Stimulated activated CD4-positive, alpha-beta T cell treated with anti-CD3 and anti-CD28 coated beads, Interleukin-12 subunit alpha, Interleukin-12 subunit beta, amount 100 ng/mL, for 48 hours (primary cell): ENCODE measurements around the gene RNF208.

ENCODE experiments used
- DNase-seq, 3 donors: peaks; one replicate each; pipeline ENCODE4 v3.0.0-alpha.2; 2020; ENCODE audit warnings: low read depth in 2 of 3, low spot score in 1 of 3

RNF208 gene

GRCh38 chr9:137215196-137215986 lies 6.6 kb downstream of the RNF208 start:
- no peak for DNase-seq

- no peak for DNase-seq
These were observed 7.4 kb downstream of the RNF208 start for GRCh38 chr9:137214620-137215019.

- DNase-seq = no peak
These were observed 8.6 kb downstream of the RNF208 start for GRCh38 chr9:137213160-137214060.

DNA sequence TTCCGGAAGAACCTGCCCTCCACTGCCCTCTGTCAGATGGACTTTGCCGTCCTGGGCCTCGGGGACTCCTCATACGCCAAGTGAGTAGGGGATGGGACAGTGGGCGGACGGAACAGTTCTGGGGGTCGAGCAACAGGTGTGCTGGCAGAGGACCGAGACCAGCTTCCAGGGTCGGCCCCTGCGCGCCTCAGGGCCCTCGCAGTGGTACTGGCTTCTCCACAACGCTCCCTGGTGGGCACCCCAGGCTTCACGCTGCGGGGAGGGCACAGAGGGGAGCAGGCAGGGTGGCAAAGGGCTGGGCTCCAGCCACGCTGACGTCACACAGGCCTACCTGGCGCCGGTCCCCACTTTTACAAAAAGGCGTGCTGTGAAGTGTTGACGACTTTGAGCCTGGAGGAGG lies 9.5 kb downstream of the RNF208 start:
- no peak for DNase-seq

DNA sequence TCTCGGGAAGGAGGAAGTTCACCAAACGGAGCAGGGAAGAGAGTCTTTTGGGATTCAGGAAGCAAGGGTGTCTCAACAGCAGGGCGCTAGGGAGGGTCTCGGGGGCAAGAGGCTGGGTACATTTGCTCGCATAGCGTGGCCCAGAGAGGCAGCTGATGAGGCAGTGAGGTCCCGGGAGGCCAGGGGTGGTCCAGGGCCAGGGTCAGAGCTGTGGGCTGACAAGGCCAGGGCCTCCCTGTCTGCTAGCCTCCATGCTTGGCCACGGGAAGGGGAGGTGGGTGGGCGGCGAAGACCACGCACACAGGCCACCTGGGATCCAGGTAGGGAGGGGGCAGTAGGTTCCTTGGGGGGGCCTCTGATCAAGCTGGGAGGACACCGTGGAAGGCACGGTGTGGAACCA lies 10.5 kb downstream of the RNF208 start:
- DNase-seq = no peak

DNA sequence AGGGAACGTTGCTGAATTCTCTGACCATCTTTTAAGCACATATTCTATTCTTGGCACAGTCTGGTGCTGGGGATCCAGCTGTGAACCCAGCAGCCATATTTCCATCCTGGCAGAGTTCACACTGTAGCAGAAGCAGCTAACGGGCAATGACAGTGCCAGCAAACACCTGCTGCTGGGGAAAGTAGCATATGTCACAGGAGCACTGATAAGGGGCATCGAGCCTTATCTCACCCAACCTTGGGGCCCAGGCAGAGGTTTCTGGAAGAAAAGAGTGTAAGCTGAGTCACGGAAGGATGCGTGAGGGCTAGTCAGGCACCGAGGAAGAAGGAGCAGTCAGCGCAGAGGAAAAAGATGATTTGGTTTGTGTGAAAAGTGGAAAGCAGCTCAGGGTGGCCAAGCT lies 15.4 kb downstream of the RNF208 start:
- DNase-seq = no peak

GRCh38 chr9:137205126-137206069 lies 16.6 kb downstream of the RNF208 start, which contains the start of the genes NDOR1 and TMEM203:
Gene NDOR1, plus strand, starts transcription at chr9:137205700. Its CDS starts 78 bp downstream, at chr9:137205778.
Gene TMEM203, minus strand, starts transcription at chr9:137205648. Its CDS starts 234 bp downstream, at chr9:137205414.
- DNase-seq = peak; percentile 88 to 94 (median 94)

- DNase-seq = no peak
These were observed 17.3 kb downstream of the RNF208 start for GRCh38 chr9:137204731-137205125.

DNA sequence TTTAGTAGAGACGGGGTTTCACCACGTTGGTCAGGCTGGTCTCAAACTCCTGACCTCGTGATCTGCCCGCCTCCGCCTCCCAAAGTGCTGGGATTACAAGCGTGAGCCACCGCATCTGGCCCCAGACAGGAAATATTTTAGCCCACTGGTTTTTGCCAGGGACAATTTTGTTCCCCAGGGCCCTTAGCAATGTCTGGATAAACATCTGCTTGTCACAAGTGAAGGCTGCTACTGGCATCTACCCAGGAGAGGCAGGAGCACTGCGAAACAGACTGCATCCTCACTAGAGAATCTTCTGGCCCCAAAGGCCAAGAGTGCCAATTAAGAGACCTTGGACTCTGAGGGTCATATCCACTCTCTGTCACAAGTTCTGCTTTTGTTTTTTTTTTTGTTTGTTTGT lies 19.1 kb downstream of the RNF208 start:
- DNase-seq = no peak

- no peak for DNase-seq
These were observed 20.7 kb downstream of the RNF208 start for GRCh38 chr9:137201205-137201868.

GRCh38 chr9:137200311-137201204 lies 21.5 kb downstream of the RNF208 start, which contains the start of gene TPRN:
Gene TPRN, minus strand, starts transcription at chr9:137200741. Its CDS starts 30 bp downstream, at chr9:137200711.
- DNase-seq = peak; percentile 96 to 99 (median 96)

- DNase-seq = no peak
These were observed 22.5 kb downstream of the RNF208 start for GRCh38 chr9:137199411-137200121.

DNA sequence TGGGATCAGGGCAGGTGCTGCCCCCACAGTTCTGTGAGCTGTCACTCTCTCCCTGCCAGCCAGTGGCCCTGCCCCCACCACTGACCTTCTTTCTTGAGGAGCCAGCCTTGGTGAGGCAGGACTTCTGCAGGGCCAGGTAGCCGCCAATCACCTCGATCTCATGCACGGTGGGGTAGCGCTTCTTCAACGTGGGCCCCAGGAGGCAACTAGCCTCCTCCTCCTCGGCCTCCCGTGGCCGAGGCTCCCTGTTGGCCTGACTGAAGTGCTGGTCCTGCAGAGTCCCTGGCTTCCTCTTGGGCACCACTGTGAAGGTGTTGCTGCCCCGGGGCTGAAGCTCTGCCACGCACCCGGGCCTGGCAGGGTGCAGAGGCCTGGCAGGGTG lies 23.1 kb downstream of the RNF208 start:
- DNase-seq = no peak

- no peak for DNase-seq
These were observed 23.8 kb downstream of the RNF208 start for GRCh38 chr9:137198051-137198901.

DNA sequence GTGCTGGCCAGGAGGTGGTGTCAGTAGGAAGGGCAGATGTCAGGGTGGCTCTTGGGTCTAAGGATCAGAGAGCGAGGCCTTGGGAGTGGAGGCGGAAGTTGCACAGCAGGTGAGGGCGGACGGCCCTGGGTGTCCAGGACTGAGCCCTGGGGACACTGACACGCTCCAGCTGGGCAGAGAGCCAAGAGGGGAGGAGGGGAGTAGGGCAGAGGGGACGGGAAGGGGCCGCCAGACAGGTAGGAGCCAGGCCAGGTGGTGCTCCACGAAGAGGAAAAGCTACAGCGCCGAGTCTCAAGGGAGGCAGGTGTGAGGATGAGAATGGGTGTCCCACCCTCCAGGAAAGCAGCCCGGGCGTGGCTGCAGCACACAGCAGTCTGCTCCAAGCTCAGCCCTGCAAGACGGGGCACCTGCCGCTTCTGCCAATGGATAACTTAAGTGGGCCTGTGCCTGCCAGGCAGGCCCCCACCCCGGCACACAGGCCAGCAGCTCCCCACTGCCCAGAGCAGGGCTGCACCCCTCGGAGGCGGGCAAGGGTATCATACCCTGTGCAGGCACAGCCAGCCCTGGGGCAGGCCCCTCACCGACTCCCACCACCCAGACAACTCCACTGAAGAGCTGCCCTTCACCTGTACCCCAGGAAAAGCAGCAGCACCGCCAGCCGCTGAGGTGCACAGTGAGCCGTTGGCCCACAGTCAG lies 26.4 kb downstream of the RNF208 start:
- no peak for DNase-seq

DNA sequence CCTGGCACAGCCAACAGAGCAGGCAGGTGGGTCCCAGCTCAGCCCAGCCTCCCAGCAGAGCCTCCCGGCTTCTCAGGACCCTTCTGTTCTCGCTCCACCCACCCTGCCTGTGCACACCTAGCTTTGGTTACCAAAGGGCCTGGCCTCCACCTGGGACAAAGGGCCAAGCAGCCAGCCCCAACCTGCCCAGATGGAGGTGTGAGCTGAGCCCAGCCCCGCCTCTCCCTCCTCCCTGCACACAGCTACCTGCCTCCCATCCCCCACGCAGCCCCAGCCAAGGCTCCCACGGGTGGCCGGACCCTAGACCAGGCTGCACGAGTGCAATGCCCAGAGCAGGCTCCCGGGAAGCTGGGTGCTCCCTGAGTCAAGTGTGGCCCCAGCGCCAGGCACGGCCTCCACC lies 27.1 kb downstream of the RNF208 start:
- DNase-seq = no peak

DNA sequence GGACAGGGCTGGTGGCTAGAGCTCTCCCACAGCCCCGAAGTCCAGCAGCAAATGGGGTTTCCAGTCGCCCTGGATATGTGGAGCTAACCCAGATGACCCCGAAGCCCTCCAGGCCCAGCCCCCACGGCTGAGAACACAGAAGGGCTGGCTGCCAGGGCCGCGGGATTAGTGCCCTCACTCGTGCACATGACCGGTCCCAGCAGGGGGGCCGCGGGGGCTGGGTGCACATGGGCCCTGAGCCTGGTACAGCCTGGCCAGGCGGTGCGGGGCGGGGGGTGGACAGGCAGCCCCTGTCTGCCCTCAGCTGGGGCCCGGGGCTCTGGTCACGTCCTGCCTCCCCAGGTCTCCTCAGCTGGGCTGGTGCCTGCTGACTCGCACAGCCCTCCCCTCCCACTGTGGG lies 27.7 kb downstream of the RNF208 start:
- no peak for DNase-seq
